GM21360 (cell line): ENCODE results near the gene TIGD1.

Source experiments
- ATAC-seq: cut with Tn5 transposase; IDR thresholded peaks from one replicate; pipeline ENCODE4 v1.9.1; 2021; ENCODE audit warnings: mild to moderate bottlenecking, moderate library complexity; ENCODE audit not compliant: unreplicated experiment

TIGD1 gene

DNA sequence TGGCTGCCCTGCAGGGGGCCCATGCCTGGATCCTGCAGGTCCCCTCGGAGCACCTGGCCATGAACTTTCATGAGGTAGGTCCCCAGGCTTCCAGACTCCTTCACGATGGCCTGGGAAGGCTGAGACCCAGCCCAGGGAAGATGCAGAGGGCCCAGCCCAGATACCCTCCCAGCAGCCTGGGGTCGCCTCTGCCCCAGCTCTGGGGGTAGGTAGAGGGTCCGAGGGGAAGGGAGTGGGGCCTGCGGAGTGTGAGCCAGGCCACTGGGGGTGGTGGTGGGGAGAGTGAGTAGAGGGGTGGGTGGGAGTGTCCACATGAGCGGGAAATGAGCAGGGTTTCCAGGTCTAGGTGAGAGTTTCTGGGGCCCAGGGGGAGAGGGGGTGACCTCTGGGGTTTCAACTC is 25.6 kb downstream of the TIGD1 start:
- no peak for ATAC-seq

DNA sequence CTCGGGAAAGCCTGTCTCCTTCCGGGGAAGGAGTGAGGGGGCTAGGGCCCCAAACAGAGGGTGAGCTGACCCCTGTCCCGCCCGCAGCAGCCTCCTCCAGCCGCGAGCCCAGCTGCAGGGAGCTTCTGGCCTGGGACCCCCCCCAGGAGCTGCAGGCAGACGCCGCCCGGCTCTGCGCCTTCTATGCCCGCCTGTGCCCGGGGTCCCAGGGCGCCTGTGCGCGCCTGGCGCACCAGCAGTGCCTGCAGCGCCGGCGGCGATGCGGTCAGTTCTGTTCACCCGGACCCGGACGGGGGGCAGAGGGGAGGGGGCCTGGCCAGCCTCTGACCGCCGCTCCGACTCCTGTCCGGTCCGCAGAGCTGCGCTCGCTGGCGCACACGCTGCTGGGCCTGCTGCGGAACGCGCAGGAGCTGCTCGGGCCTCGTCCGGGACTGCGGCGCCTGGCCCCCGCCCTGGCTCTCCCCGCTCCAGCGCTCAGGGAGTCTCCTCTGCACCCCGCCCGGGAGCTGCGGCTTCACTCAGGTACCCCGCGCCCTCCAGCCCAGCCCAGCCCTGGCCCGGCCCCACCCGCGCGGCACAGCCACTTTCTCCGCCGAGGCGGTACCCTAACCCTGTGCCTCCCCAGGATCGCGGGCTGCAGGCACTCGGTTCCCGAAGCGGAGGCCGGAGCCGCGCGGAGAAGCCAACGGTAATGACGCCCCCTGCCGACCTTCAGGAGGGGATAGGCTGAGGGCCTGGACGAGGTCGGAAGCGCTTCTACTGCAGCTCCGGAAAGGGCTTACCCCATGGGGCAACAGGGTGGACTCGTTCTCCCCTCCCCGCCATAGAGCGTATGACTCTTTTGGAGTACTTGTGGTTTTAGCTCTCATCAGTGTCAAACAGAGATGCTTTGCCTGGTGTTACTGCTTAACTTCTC is 26.4 kb downstream of the TIGD1 start:
- no peak for ATAC-seq

DNA sequence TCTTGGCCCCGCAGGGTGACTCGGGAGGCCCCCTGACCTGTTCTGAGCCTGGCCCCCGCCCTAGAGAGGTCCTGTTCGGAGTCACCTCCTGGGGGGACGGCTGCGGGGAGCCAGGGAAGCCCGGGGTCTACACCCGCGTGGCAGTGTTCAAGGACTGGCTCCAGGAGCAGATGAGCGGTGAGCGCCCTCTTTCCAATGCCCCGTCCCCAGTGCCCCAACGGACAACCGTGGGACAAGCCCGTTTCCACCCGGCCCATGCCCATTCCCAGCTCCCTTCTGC is 27.0 kb downstream of the TIGD1 start:
- ATAC-seq: no peak

DNA sequence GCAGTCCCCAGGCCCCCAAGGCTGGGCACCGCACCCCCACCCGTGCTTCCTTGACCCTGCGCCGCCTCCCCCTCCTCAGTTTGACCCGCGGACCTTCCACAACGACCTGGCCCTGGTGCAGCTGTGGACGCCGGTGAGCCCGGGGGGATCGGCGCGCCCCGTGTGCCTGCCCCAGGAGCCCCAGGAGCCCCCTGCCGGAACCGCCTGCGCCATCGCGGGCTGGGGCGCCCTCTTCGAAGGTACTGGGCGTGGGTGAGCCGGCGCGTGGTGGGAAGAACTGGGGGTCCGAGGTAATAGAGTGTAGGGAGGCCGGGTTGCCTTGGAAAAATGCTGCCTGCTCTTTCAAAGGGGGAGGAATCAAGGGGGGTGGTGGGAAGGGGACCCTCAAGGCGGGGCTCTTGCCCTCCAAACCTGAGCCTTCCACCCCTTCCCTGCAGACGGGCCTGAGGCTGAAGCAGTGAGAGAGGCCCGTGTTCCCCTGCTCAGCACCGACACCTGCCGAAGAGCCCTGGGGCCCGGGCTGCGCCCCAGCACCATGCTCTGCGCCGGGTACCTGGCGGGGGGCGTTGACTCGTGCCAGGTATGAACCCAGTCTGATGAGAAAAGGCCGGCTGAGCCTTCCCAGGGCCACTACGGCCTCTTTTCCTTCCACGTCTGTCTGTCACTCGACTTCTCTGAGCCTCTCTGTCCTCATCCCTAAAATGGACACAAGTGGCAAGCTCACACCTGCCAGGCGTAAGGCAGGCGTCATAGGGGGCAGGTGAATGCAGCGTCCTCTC is 27.5 kb downstream of the TIGD1 start:
- no peak for ATAC-seq

DNA sequence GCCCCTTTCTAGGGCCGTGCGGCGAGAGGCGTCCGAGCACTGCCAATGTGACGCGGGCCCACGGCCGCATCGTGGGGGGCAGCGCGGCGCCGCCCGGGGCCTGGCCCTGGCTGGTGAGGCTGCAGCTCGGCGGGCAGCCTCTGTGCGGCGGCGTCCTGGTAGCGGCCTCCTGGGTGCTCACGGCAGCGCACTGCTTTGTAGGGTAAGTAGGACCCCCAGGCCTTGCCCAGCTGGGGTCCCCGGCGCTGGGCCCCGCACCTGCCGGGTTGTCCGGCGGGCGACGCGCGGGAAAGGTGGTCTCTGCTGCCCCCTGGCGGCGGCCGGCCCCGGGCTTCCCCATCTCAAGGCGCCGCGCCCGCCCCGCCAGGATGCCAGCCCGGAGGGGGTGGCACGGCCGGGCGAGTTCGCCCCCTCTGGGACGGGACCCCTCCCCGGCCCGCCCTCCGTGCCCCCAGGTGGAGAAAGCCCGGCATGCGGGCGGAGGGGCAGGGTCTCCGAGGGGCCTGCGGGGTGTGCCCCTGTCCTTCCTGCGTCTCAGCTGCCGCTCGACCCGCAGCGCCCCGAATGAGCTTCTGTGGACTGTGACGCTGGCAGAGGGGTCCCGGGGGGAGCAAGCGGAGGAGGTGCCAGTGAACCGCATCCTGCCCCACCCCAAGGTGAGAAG is 28.3 kb downstream of the TIGD1 start:
- peak; percentile 60 for ATAC-seq

DNA sequence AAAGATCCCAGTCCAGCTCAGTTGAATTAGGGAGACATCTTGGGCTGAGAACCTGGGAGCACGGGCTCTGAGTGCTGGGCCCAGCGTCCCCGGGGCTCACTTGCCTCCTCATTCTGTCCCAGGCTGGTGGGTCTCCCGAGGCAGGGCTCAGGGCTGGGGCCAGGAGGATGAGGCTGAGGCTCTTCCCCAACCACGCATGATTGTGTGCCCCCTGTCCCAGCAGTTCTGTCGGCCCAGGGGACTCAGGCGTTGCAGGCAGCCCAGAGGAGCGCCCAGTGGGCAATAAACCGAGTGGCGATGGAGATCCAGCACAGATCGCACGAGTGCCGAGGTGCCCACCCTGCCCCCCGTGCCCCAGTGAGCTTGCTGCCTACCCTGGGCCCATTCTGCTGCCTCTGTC is 29.3 kb downstream of the TIGD1 start:
- no peak for ATAC-seq

DNA sequence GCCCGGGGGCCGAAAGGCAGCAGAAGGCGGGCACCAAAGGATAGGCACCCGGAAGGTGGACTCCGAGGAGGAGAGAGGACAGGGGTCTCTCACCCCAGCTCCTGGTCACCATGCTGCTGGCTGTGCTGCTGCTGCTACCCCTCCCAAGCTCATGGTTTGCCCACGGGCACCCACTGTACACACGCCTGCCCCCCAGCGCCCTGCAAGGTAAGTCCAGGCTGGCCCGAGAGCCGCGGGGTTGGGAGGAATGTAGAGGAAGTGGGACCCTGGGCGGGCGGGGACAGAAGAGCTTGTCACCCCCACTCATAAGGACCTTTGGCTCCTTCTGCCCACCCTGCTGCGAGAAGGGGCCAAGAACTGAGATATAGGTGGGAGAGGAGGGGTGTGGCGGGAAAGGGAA is 29.9 kb downstream of the TIGD1 start:
- ATAC-seq: no peak

DNA sequence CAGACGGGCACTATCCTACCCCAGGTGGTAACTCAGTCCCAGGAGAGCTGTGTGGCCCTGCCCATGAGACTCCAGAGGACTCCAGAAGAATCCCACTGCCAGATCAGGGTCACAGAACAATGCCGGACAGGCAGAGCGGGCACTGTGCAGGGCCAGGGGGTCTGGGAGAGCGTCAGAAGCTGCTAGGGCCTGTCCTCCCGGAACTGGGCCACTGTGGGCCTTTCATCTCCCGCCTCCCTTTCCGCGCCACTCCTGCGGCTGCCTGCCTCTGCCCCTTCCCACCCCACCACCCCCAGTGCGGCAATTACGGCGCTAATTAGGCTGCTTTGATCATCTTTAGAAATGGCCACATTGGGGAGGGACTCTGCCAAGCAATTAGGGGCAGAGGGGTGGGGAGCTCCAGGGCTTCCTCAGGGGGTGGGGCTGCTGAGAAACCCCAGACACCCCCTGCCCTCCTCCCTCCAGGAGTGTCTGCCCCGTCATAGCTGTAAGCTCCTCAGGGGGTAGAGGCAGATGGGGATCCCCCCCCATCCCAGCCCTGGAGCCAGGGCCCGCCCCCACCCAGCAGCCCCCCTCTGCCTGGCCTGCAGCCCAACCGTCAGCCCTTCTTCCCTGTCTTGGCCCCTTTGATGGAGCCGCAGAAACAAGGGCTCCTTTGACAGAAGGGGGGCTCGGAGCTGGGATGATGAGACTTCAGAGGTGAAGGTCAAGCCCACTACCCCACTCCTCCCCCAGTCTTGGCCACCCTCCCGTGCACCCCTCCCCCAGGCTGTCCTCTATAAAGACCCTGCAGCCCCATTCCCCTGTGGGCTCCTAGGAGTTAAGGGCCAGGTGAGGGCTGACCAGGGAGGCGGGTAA is 30.5 kb downstream of the TIGD1 start, which contains the start of gene PRSS56:
PRSS56 (plus strand) TSS at position 808 of the 858 bp plus-strand sequence. CDS start 211 bp downstream, outside the sequence.
- no peak for ATAC-seq

DNA sequence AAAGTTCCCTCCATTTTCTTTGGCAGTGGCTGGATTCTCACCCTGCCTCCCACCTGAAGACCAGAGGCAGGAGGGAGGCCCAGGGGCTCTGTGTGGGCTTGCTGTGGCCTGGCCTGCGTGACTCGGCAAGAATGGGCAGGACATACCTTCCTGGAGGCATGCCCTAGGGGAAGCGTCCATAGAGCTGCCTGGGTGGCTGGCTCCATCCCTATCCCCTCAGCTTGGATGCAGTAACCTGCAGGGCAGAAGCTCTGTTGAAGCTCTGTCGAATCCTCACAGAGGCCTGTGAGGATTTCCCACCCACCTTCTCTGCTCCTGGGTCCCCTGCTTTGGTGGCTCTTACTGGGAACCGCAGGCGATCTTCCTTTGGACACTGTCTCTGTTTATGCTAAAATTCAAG is 31.5 kb downstream of the TIGD1 start:
- no peak for ATAC-seq

DNA sequence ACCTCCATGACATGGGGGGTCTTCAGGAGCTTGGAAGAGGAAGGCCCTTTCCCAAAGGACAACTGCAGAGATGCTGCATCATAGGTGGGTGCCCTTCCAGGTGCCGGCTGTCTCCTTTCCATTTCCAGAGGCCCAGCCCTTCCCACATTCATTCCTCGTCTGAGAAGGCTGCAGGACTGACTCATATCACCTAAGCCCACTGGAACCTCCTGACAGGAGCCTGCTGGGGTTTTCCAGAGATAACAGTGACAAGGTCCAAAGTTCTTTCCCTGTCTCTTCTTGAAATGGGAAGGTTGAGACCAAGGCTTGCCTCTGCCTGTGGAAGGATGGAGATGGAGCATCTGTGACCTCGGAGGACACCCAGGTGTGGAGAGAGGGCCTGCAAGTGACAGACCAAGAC is 33.8 kb downstream of the TIGD1 start:
- no peak for ATAC-seq

DNA sequence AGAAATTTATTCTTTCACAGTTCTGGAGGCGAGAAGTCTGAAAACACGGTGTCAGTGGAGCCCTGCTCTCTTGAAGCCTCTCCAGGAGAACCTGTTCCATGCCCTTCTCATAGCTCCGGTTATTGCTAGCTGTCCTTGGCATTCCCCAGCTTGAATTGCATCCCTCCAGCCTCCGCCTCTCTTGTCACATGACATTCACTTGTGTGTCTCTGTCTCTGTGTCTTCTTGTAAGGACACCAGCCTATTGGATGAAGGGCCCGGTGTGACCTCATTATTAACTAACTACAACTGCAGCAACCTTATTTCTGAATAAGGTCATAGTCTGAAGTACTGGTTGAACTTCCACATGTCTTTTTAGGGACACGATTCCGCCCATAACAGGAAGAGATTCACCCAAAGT is 34.7 kb downstream of the TIGD1 start:
- ATAC-seq: no peak

DNA sequence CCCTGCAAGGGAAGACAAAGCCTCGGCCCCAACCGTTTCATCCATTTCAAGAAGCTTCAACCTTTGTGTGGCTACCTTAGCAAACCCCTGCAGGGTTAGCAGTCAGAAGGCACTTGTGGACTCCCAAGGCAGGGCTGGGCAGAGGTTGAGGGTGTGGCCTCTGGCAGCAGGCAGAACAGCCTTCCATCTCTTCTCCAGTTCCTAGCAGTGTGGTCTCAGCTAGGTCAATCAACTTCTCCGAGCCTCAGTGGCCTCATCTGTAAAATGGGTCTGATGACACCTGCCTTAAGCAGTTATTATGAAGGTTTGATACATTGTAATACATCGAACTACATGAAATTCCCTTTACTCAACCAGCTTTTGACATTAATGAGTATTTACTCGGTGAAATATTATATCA is 37.0 kb downstream of the TIGD1 start:
- ATAC-seq: no peak

DNA sequence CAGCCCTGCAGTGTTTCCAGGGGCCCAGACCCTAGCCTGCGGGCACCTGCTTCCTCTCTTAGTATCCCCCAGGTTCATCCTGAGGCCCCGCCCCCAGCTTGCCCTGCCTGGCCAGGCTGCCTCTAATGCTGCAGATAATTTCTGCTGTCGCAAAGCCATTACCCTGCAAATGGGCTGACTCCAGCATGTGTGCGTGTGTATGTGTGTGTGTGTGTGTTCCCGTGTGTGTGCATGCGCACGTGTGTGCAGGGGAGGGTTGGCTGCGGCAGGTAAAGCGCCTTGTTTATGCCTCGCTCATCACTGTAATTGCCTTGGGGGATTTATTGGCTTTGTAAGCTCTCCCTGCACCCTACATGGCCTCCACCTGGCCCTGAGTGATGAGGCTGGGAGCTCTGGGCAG is 37.8 kb downstream of the TIGD1 start:
- ATAC-seq: no peak

DNA sequence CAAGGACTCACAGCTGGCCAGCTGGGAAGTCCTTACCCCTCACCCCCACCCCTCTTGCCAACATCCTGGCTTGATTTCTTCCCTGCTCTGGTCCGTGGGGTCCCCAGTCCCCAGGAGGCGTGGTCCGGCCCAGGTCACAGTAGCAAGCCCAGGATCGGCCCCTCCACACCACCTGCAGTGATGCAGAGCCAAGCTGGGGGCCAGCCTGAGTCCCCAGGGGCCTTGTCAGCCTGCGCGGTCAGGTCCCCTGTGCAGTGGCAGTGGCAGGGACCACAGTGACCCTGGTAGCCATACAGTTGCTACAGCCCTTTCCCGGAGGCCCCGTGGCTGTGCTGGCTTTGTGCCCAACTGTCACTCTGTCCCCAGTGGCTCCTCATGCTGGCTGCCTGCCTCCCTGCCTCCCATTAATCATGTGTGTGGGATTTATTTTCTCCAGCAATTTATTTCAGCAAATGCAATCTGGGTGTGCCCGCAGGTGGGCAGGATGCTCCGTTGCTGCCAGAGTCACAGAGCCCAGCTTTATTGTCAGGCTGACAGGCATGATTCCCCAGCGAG is 38.9 kb downstream of the TIGD1 start:
- no peak for ATAC-seq

DNA sequence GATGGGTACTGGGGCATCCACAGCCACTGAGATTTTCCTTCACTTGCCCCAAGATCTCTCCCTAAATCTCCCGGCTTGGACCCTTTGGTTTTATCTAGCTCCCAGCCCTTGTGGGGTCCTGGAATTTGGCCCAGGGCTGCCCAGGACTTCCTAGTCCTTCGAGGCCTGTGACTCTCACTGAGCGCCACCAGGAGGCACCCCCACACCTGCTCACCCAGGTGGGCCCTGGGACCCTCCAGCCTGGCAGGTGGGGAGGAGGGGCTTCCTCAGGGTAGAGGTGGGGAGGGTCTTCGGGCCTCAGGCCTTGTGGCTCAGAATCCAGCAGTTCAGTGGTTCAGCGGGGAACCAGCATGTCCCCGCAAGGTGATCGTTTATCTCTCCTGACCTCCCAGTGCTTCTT is 42.1 kb downstream of the TIGD1 start:
- no peak for ATAC-seq

DNA sequence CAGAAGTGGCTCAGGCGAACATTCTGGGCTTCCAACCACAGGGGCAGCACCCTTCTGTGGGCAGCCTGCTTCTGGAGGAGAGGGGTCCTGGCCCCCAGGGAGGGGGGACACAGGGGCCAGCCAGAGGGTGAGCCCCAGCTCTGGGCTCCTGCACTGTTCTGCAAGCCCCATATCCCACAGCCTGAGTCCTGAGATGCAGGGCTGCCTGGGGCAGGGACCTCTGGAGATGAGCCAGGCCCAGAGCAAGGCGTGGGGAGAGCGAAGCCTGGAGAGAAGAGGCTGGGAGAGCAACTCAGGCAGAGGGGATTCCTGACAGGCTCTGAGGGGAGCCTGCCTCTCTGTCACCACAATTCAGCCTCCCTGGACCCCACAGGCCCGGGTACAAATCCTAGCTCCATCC is 43.6 kb downstream of the TIGD1 start:
- no peak for ATAC-seq

DNA sequence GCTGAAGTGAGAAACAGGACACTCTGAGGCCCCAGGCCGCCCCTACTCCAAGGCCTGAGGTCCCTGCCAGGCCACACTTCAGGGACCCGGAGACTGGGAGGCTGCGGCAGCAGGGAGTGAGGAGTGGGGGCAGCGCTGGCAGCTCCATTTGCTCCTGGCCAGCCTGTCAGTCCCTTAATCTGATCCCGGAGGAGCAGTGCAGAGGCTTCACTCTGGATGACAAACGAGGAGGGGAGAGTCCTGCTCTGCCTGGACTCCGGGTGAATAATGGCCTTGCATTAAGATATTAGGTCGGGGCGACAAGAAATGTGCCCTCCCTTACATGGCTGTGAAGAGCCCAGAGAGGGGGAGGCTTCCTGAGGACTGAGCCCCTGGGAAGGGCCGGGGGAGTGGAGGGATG is 44.5 kb downstream of the TIGD1 start:
- no peak for ATAC-seq

DNA sequence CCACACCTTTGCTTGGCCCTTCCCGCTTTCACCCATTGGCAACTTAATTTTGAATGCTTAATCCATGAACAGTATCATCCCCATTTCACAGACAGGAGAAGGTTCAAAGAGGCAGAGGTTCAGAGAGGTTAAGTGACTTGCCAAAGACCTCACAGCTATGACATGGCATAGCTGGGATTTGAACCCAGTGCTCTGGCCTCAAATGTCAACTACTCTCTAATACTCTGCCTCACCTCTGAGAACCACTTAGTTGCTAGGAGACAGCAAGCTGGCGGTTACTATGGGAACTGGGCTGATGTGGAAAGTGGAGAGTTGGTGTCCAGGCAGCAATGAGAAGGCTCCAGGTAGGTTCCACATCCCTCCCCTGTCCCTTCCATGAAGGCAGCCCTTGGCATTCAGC is 45.9 kb downstream of the TIGD1 start:
- no peak for ATAC-seq

DNA sequence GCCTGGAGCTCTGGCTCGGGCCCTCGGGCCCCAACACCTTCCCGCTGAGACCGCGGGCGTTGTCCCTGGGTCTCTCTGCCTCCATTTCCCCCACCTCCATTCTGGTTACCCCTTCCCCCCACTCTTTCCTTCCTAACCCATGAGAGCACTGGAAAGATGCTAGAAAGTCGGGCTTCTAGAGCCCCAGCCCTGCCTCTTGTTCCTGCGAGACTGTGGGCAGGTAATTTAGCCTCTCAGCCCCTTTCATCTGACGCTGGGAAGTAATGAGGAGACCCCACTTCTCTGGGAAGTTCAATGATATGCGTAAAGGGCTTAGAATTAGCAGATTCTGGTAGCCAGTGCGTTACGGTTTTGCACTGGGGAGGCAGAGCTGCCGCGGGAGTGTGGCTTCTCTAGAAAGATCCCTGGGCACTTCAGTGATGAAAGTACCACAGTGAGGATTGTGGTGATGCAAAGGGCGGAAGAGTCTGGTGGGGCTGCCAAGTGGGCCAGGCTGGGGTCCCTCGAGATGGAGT is 46.5 kb downstream of the TIGD1 start:
- no peak for ATAC-seq
